HepG2 (cell line): ENCODE results near the gene PLXDC2. TPM values are rescaled to one million over a fixed set of nuclear protein-coding genes. Genes with fewer than 3 reads are reported as not detected.

Experiments used
- ATAC-seq: fragments of 200-7000 bp; cut with Tn5 transposase; 3 replicates; pipeline ENCODE4 v1.9.1; 2020; ENCODE audit warnings: mild to moderate bottlenecking, moderate library complexity
- BruUV-seq: library from RNA; stranded (reverse); fragments of 400-500 nt; replicated peaks from 2 replicates; lab custom pipeline; 2021; lab: Mats Ljungman, UMichigan
- CTCF ChIA-PET: fragments of 300-600 bp; formaldehyde crosslinking; extraction: SDS; loops from one replicate; lab custom pipeline; 2021; ENCODE audit warnings: low total read pairs, inconsistent platforms, low intra/inter-chr PET ratio; lab: Yijun Ruan, JAX
- POLR2A ChIA-PET: fragments of 350-600 bp; sonication (Branson Sonifier 250); formaldehyde crosslinking; loops from one replicate; lab custom pipeline; 2020; ENCODE audit warnings: antibody characterized with exemption, inconsistent platforms; lab: Yijun Ruan, JAX
- DNase-seq: peaks from one replicate; pipeline ENCODE4 v3.0.0-alpha.2; 2015; ENCODE audit warnings: low spot score
- FAIRE-seq: peaks from 3 replicates; lab custom pipeline; 2011; peaks lifted over from hg19 to GRCh38; lab: Jason Lieb, UNC
- H2AFZ ChIP-seq: one replicate; pipeline ENCODE4 v1.6.1; 2011; ENCODE audit warnings: low read length, inconsistent platforms
- H3K27ac ChIP-seq: fragments of 300-600 bp; 3 replicates; pipeline ENCODE4 v1.8.0; 2011; ENCODE audit warnings: mixed run types, mild to moderate bottlenecking, mixed read lengths, low read length, inconsistent platforms; ENCODE audit not compliant: insufficient read depth; ENCODE audit errors: extremely low read length
- H3K27me3 ChIP-seq, 2 experiments: fragments of 200-600 bp in 1 of 2; 2 replicates in 1 of 2; 3 replicates in 1 of 2; pipeline versions ENCODE4 v1.6.0 to v1.8.0; 2011; ENCODE audit warnings: low read length in 2 of 2, mild to moderate bottlenecking in 2 of 2, moderate library complexity in 2 of 2, inconsistent platforms in 1 of 2; ENCODE audit not compliant: insufficient read depth in 2 of 2, control insufficient read depth in 1 of 2
- H3K36me3 ChIP-seq, 2 experiments: fragments of 200-600 bp in 1 of 2; replicated peaks in 1 of 2; 2 replicates in 1 of 2; 3 replicates in 1 of 2; pipeline versions ENCODE4 v1.5.1 to v1.8.0; 2011; ENCODE audit warnings: low read length in 2 of 2, inconsistent platforms in 1 of 2; ENCODE audit not compliant: insufficient read depth in 2 of 2, control insufficient read depth in 1 of 2
- H3K4me1 ChIP-seq: 2 replicates; pipeline ENCODE4 v1.5.1; 2012; ENCODE audit warnings: low read length, inconsistent platforms; ENCODE audit not compliant: insufficient read depth
- H3K4me2 ChIP-seq: 2 replicates; pipeline ENCODE4 v1.6.0; 2011; ENCODE audit warnings: low read depth, low read length, inconsistent platforms
- H3K4me3 ChIP-seq, 3 experiments: fragments of 200-600 bp in 1 of 3; sonication (generic), shearing (Covaris generic) in 1 of 3; replicated peaks in 1 of 3; 2 replicates each; pipeline ENCODE4 v1.5.1; 2011 to 2016; ENCODE audit warnings: low read length in 3 of 3, inconsistent platforms in 2 of 3, low read depth in 2 of 3, mild to moderate bottlenecking in 2 of 3, control low read depth in 1 of 3, mixed read lengths in 1 of 3; ENCODE audit not compliant: insufficient read depth in 1 of 3
- H3K79me2 ChIP-seq: one replicate; pipeline ENCODE4 v1.6.1; 2011; ENCODE audit warnings: low read length, inconsistent platforms; ENCODE audit not compliant: insufficient read depth
- H3K9ac ChIP-seq: 2 replicates; pipeline ENCODE4 v1.6.0; 2011; ENCODE audit warnings: mild to moderate bottlenecking, low read depth, low read length, inconsistent platforms; ENCODE audit not compliant: insufficient read depth
- H3K9me3 ChIP-seq: 2 replicates; pipeline ENCODE4 v1.5.1; 2012; ENCODE audit warnings: mild to moderate bottlenecking, low read length
- H4K20me1 ChIP-seq: 2 replicates; pipeline ENCODE4 v1.6.0; 2011; ENCODE audit warnings: inconsistent platforms, mild to moderate bottlenecking, low read length, moderate library complexity; ENCODE audit not compliant: insufficient read depth
- AKNA ChIP-seq: sonication (generic); formaldehyde crosslinking; IDR thresholded peaks from 2 replicates; pipeline ENCODE4 v1.4.0; 2020; ENCODE audit warnings: missing genetic modification reagents, borderline replicate concordance
- FOSL1 ChIP-seq: sonication (generic); formaldehyde crosslinking; IDR thresholded peaks from 2 replicates; pipeline ENCODE4 v1.9.0; 2021; ENCODE audit warnings: missing genetic modification reagents, borderline replicate concordance
- KDM5B ChIP-seq: sonication (generic); formaldehyde crosslinking; IDR thresholded peaks from 2 replicates; pipeline ENCODE4 v1.4.0; 2020; ENCODE audit warnings: missing genetic modification reagents, mild to moderate bottlenecking, borderline replicate concordance
- MXD1 ChIP-seq: sonication (generic); formaldehyde crosslinking; IDR thresholded peaks from 2 replicates; pipeline ENCODE4 v1.4.0; 2020; ENCODE audit warnings: mild to moderate bottlenecking, missing genetic modification reagents
- RFX1 ChIP-seq: fragments of 450-650 bp; IDR thresholded peaks from 2 replicates; pipeline ENCODE4 v1.6.1; 2017
- YY1 ChIP-seq: IDR thresholded peaks from 2 replicates; pipeline ENCODE4 v1.6.1; 2011; ENCODE audit warnings: low read length, low read depth, moderate library complexity, mild to moderate bottlenecking; ENCODE audit not compliant: insufficient read depth, insufficient replicate concordance
- ZNF253 ChIP-seq: sonication (generic); formaldehyde crosslinking; IDR thresholded peaks from 2 replicates; pipeline ENCODE4 v1.8.0; 2022; ENCODE audit warnings: mild to moderate bottlenecking, missing genetic modification reagents, borderline replicate concordance
- ZNF34 ChIP-seq: sonication (generic); formaldehyde crosslinking; IDR thresholded peaks from 2 replicates; pipeline ENCODE4 v1.4.0; 2020; ENCODE audit warnings: mild to moderate bottlenecking, missing genetic modification reagents, borderline replicate concordance
- ZNF552 ChIP-seq: sonication (generic); formaldehyde crosslinking; IDR thresholded peaks from 2 replicates; pipeline ENCODE4 v1.9.0; 2022; ENCODE audit warnings: missing genetic modification reagents, mild to moderate bottlenecking, borderline replicate concordance
- ZNF607 ChIP-seq: sonication (generic); formaldehyde crosslinking; IDR thresholded peaks from 2 replicates; pipeline ENCODE4 v1.5.1; 2020; ENCODE audit warnings: missing genetic modification reagents, mild to moderate bottlenecking, borderline replicate concordance
- ZNF749 ChIP-seq: sonication (generic); formaldehyde crosslinking; IDR thresholded peaks from 2 replicates; pipeline ENCODE4 v1.8.0; 2022; ENCODE audit warnings: mild to moderate bottlenecking, missing genetic modification reagents, moderate library complexity, borderline replicate concordance
- ZSCAN30 ChIP-seq: sonication (generic); formaldehyde crosslinking; IDR thresholded peaks from 2 replicates; pipeline ENCODE4 v1.5.0; 2020; ENCODE audit warnings: mild to moderate bottlenecking, missing genetic modification reagents
- WGBS: methylation state at CpG from one replicate; pipeline ENCODE4 v1.1.6; 2017; ENCODE audit warnings: low lambda C conversion rate; 5-methylcytosine and 5-hydroxymethylcytosine counted together
- in situ Hi-C: cut with HindIII; loops from 2 replicates; pipeline ENCODE4 v1.10.0; 2017; ENCODE audit warnings: low pct_unique_long_range_greater_than_20kb; ENCODE audit not compliant: extremely low pct_ligation_motif_present
- intact Hi-C: fragments of 100-400 bp; cut with micrococcal nuclease; formaldehyde crosslinking; loops from one replicate; pipeline ENCODE4 v1.10.0; 2022; ENCODE audit not compliant: unreplicated experiment
- polyA plus RNA-seq, 8 experiments: library from polyadenylated mRNA; depleted of rRNA in 3 of 8; stranded (reverse) in 7 of 8; unstranded in 1 of 8; fragments of >200 nt; fragmentation: Illumina TruSeq in 4 of 8; extraction: Trizol in 4 of 8; gene quantifications; 2 replicates each; pipeline versions ENCODE4 v1.2.1 to v1.2.3, GENCODE V29; 2011 to 2016; ENCODE audit warnings: low read depth in 4 of 8, missing spikeins in 1 of 8, mixed read lengths in 1 of 8; ENCODE audit not compliant: insufficient read depth in 1 of 8
- total RNA-seq, 5 experiments: library from RNA; depleted of rRNA; stranded (reverse); fragments of >200 nt; fragmentation: Illumina TruSeq; extraction: Trizol; gene quantifications; 2 replicates each; pipeline ENCODE4 v1.2.3, GENCODE V29; 2016; ENCODE audit warnings: low read depth in 1 of 5
- TF ChIP-seq, protein P1 (sequence below): IDR thresholded peaks from 2 replicates; pipeline ENCODE4 v1.6.1; 2012; ENCODE audit warnings: low read length, improper control_type of control experiment
- TF ChIP-seq, protein P2 (sequence below): IDR thresholded peaks from 2 replicates; pipeline ENCODE4 v1.6.1; 2018; ENCODE audit warnings: missing genetic modification reagents

The PLXDC2 gene
- total and polyA plus RNA-seq, 2 of the 13 experiments (the other 11 are each of a cell fraction or from before 2014, with no cell fraction given): 2.1 to 2.4 TPM

- ChIA-PET POLR2A (no interaction called here), CTCF (no interaction called here)
- no peak overlapping the region for H2AFZ ChIP-seq
- no peak overlapping the region for H3K27ac ChIP-seq
- in situ Hi-C loops: no loop called here
- H3K4me3 ChIP-seq: no peak overlapping the region
- peaks cover 19% of the 10 kb centered on the region for H3K9me3 ChIP-seq
- ATAC-seq (no peak), DNase-seq (no peak), FAIRE-seq (no peak)
- H3K36me3 ChIP-seq: no peaks in the 10 kb centered on the region
- H3K27me3 ChIP-seq: no peaks in the 10 kb centered on the region
- no peaks in the 10 kb centered on the region for H3K79me2 ChIP-seq
- intact Hi-C loops: no loop called here
- no peaks in the 10 kb centered on the region for H4K20me1 ChIP-seq
- 27% methylated on average over 4 of the region's 4 CpGs for WGBS
- BruUV-seq: no TSS peak
- H3K4me2 ChIP-seq: no peak overlapping the region
- H3K9ac ChIP-seq: no peak overlapping the region
- H3K4me1 ChIP-seq: no peaks in the 10 kb centered on the region
- no peak for TF ChIP-seq RFX1
- no peak for TF ChIP-seq AKNA
- TF ChIP-seq ZNF34 (CRISPR knock-in tag): no peak
- no peak for TF ChIP-seq ZNF253 (CRISPR knock-in tag)
- TF ChIP-seq, protein P1, sequence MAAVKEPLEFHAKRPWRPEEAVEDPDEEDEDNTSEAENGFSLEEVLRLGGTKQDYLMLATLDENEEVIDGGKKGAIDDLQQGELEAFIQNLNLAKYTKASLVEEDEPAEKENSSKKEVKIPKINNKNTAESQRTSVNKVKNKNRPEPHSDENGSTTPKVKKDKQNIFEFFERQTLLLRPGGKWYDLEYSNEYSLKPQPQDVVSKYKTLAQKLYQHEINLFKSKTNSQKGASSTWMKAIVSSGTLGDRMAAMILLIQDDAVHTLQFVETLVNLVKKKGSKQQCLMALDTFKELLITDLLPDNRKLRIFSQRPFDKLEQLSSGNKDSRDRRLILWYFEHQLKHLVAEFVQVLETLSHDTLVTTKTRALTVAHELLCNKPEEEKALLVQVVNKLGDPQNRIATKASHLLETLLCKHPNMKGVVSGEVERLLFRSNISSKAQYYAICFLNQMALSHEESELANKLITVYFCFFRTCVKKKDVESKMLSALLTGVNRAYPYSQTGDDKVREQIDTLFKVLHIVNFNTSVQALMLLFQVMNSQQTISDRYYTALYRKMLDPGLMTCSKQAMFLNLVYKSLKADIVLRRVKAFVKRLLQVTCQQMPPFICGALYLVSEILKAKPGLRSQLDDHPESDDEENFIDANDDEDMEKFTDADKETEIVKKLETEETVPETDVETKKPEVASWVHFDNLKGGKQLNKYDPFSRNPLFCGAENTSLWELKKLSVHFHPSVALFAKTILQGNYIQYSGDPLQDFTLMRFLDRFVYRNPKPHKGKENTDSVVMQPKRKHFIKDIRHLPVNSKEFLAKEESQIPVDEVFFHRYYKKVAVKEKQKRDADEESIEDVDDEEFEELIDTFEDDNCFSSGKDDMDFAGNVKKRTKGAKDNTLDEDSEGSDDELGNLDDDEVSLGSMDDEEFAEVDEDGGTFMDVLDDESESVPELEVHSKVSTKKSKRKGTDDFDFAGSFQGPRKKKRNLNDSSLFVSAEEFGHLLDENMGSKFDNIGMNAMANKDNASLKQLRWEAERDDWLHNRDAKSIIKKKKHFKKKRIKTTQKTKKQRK: no peak
- no peak for TF ChIP-seq YY1
- no peak for TF ChIP-seq ZNF607 (CRISPR knock-in tag)
- no peak for TF ChIP-seq ZNF552 (CRISPR knock-in tag)
- TF ChIP-seq, protein P2, sequence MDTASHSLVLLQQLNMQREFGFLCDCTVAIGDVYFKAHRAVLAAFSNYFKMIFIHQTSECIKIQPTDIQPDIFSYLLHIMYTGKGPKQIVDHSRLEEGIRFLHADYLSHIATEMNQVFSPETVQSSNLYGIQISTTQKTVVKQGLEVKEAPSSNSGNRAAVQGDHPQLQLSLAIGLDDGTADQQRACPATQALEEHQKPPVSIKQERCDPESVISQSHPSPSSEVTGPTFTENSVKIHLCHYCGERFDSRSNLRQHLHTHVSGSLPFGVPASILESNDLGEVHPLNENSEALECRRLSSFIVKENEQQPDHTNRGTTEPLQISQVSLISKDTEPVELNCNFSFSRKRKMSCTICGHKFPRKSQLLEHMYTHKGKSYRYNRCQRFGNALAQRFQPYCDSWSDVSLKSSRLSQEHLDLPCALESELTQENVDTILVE (CRISPR knock-in tag): no peak
- no peak for TF ChIP-seq MXD1 (CRISPR knock-in tag)
- no peak for TF ChIP-seq ZNF749 (CRISPR knock-in tag)
- TF ChIP-seq FOSL1 (CRISPR knock-in tag): no peak
- no peak for TF ChIP-seq KDM5B (CRISPR knock-in tag)
- no peak for TF ChIP-seq ZSCAN30 (CRISPR knock-in tag)
These were observed 217.2 kb downstream of the PLXDC2 start for GRCh38 chr10:20033476-20033875.
